HG03039 (cell line): ENCODE results near the gene RPN2.

Source experiments
- ATAC-seq: cut with Tn5 transposase; IDR thresholded peaks from one replicate; pipeline ENCODE4 v1.9.1; 2021; ENCODE audit warnings: mild to moderate bottlenecking, moderate library complexity; ENCODE audit not compliant: unreplicated experiment

RPN2 gene

GRCh38 chr20:37209193-37209592, 30.1 kb downstream of the RPN2 start:
- no peak for ATAC-seq

DNA sequence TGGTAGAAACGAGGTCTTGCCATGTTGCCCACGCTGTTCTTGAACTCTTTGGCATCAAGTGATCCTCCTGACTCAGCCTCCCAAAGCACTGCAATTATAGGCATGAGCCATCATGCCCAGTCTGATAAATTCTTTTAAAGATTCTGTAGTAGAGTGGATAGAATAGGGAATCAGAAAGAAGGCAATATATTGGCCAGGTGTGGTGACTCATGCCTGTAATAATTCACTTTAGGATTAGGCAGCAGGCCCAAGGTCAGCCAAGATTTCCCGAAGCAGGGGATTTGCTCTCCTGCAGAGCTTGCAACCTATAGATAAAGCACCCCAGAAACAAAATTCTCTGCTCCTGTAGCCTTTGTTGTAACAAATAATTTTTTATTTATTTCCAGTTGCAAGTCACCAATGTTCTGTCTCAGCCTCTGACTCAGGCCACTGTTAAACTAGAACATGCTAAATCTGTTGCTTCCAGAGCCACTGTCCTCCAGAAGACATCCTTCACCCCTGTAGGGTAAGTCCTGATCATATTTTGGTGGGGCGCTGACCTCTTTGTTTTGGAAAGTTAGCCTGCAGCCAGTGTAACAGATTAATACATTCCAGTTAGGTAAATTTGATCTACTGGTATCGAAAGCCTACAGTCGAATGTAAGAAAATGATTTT, 30.7 kb downstream of the RPN2 start:
- no peak for ATAC-seq

DNA sequence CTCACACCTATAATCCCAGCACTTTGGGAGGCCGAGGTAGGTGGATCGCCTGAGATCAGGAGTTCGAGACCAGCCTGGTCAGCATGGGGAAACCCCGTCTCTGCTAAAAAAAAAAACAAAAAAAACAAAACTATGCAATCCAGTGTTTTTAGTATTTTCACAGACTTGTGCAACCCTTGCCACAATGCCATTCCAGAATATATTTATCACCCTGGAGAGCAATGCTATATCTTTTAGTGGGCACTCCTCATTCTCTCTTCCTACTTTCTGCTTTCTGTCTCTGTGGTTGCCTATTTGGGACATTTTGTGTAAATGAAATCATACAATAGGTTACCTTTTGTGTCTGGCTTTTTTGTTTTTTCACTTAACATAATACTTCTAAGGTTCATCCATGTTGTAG, 39.3 kb downstream of the RPN2 start:
- no peak for ATAC-seq

- ATAC-seq, result no peak
These were observed 39.8 kb downstream of the RPN2 start for GRCh38 chr20:37218976-37219375.

GRCh38 chr20:37219751-37220668, 40.9 kb downstream of the RPN2 start:
- no peak for ATAC-seq

DNA sequence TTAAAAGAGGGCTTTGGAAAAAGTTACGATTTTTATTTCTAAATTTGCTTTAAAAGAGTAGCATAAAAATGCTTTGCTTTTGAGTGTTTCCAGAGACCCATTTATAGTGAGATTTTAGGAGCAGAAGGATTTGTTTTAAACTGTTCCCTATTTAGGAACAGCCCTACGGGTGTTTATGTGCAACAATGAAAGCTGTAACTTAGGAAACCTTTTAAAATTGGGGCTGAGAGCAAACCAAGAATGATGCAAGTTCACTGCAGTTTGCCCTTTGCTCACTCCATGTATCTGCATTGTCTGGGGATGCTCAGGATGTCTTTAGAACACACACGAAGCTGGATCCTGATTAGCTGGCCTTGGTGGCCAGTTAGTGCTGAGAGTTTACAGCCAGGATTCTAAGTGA, 41.6 kb downstream of the RPN2 start:
- ATAC-seq, result no peak

DNA sequence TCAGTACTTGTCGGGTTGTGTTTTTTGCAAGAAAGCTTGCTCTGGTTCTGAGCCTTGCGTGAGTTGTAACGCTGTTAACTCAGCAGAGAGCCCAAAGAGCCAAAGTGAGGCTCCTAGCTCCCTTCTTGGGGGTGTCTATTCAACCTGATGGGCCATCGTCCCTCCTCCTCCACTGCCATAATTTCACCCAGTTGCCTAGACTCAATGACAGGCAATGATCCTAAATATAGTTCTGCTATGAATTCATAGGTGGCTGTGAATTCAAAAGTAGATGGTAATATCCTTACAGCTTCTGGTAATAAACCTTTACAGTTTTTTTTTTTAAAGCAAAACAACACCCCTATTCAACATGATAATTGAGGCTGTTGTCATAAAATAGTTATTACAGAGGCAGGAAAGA, 43.0 kb downstream of the RPN2 start:
- ATAC-seq, result no peak

DNA sequence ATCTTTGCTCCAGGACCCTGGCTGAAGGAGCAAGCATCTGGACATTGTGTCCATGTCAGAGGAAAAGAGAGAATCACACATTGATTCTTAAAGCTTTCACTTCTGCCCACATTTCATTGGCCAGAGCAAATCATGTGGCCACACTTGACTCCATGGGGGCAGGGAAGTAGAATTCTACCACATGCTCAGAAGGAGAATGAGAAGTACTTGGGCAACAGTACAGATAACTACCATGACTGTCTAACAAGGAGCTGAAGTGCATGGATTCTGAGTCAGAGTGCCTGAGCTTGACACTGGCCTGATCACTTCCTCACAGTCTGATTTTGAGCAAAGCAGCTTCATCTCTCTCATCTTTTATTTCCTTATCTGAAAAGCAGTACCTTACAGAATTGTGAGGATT, 43.9 kb downstream of the RPN2 start:
- no peak for ATAC-seq

DNA sequence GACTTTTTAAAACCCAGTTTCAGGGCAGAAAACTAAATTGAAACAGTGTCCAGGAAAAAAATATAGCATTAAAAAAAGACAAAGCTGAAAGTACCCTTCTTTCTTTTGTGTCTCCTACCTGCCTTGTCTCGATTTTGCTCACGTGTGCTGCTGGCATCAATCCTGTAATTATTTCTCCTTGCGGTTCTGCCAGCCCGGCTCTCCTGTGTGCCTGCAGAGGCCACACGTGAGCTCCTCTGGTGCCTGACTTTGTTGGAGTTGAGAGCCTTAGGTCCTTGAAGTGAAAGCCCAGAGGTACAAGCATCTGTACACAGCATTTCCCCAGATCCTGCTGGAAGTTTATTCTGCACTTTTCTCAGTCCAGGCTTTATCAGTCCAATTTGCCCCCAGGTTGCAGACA, 46.0 kb downstream of the RPN2 start:
- ATAC-seq, result no peak

DNA sequence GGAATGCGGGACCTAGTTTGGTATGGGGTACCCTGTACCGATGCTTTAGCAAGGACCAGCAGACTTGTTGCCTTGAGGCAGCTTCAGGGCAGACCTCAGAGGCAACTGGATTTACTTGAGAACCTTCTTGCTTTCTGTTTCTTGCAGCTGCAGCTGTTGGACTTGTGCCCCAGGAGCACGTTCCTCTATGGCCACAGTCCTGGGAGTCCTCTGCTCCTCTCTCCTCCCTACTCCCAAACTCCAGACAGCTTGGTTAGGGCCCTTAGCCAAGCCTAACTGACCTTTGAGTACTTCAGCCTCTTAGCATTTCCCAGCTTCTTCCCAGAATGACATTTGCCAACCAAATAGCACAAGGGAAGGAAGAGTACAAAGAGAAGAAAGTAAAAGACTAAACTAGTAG, 47.8 kb downstream of the RPN2 start:
- ATAC-seq, result no peak

DNA sequence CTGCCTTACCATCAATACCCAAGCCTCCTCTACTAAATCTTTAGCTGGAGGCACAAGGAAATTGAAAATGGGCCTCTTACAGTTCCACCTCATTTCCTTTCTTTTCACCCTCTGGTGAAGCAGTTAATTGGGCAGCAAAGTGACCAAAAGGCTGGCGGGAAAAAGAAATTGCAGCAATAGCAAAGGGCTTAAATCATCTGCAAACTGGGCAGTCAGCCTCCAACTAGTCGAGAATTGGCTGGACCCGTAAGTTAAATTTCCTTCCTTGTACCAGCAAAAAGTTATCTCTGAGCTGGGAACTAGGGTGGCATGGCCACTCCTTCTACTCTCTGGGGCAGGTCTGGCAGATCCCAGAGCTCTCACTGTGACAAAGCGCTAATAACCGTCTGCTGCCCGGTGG, 49.0 kb downstream of the RPN2 start:
- ATAC-seq, result no peak

GRCh38 chr20:37228656-37229055, 49.5 kb downstream of the RPN2 start:
- no peak for ATAC-seq

DNA sequence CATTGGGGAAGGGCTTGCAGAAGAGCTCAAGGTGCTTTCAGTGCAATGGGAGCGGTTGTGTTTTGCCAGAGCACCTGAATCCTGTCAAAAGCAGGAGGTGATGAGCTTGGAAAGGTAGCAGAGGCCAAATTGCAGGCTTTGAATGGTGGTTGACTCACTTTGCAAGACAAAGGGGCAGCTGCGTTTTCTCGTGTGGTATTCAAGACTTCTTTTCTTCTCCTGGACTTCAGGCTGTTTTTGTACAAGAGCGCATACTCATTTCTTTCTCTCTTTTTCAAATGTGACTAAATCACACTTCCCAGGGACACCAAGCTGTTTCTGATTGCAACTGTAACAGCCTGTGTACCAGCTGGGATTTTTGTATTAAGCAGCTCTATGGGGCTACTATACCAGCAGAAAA, 50.2 kb downstream of the RPN2 start:
- ATAC-seq, result no peak

DNA sequence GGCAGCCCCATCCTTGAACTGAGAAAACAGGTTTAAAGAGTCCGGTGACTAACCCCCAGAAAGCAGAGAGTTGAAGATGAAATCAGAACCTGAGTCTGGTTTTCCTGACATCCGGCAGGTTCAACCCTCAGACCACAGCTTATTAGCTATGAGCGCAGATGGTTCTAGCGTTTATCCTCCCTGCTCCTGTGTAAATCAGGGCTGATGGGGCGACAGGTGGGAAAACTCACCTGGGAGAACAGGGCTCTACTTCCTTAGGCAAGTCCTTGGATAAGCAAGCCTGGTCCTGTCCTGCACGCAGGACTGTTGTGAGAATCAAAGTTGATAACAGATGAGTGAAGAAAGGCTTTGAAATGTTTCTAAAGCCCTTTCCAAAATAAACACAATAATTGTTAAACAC, 51.1 kb downstream of the RPN2 start:
- ATAC-seq, result no peak

- no peak for ATAC-seq
These were observed 53.0 kb downstream of the RPN2 start for GRCh38 chr20:37231947-37232630.

DNA sequence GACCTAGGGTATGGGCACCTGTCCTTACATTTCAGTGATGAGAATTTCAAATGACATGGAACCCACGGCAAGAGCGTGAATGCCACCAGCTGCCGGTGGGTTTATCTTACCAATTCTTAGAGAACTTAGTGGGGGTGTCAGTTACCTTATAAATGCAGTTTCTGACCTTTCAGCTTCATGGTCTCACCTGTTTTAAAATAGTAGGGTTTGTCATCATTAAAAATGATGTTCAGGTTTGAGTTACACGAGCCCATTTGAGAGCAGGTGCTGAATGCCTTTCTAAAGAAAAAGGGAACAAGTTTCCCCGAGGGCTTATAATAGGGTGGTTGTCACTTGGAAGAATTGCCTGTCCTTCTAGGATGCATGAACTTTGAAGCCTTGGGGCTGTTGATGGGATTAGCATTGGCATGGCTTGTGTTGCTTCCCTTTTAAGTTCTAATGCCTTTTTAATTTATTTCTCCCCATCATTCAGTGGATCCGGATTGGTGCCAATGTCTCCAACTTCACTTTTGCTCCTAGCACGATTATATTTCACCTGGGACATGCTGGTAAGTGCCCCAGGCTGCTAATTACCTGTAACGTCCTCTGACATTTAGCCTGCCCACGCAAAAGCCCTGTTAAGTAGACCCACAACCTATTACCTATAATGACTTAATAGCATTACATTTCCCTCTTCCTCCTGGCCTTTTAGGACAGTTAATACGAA, 54.6 kb downstream of the RPN2 start:
- no peak for ATAC-seq

DNA sequence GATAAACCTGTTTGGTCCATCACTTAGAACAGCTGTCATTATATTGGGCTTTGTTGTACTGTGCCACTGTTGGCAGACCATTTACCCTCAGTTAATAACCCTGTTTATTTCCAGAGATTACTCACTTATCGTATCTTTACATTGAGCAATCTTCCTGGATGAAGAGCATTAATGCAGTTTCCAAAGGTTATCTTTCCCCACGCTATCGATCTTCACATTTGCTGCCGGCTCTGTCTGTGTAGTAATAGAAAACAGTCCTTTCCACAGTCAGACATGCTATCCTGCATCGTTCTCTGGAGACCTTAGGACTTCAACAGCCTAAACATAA, 55.1 kb downstream of the RPN2 start:
- ATAC-seq, result no peak

- no peak for ATAC-seq
These were observed 55.9 kb downstream of the RPN2 start for GRCh38 chr20:37235065-37235464.

- ATAC-seq, result no peak
These were observed 57.3 kb downstream of the RPN2 start for GRCh38 chr20:37236462-37236861.

DNA sequence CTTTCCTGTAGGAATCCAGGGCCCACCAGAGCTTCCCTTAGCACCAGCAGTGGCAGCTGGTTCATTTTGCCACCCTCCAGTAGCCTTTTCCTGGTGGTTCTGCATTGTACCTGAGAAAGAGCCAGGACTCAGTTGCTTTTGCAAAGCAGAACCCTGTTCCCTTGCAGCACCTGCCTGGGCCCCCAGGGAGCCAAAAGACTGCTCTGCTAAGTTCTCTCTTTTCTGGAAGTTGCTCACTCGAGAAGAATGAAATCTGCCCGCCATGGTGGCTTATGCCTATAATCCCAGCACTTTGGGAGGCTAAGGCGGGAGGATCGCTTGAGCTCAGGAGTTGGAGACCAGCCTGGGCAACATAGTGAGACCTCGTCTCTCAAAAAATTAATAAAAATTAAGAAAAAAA, 58.5 kb downstream of the RPN2 start:
- ATAC-seq, result no peak

DNA sequence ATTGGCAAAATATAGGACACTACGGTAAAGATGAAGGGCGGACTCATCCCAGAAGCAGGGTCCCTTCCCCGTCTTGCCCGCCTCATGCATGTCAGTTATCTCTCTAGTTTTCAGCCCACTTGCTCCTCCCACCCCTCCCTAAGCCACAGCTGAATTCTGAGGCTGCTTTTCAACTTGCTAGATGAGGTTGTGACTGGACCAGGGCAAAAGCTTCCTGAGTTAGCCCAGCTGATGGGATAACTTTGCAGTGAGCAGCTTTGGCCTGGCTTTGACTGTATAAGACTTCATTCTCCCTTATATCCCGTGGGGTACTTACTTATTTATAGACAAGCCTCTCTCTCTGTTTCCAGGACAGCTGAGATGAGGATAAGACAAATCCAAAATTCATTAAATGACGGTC, 59.3 kb downstream of the RPN2 start:
- no peak for ATAC-seq
